ENCODE results near the gene UPF2.
"Not testable (repeated sequence)": the region's sequence is repeated elsewhere in the genome, so short reads cannot be mapped to it uniquely, and the experiment has no call there.

Gene UPF2, protein sequence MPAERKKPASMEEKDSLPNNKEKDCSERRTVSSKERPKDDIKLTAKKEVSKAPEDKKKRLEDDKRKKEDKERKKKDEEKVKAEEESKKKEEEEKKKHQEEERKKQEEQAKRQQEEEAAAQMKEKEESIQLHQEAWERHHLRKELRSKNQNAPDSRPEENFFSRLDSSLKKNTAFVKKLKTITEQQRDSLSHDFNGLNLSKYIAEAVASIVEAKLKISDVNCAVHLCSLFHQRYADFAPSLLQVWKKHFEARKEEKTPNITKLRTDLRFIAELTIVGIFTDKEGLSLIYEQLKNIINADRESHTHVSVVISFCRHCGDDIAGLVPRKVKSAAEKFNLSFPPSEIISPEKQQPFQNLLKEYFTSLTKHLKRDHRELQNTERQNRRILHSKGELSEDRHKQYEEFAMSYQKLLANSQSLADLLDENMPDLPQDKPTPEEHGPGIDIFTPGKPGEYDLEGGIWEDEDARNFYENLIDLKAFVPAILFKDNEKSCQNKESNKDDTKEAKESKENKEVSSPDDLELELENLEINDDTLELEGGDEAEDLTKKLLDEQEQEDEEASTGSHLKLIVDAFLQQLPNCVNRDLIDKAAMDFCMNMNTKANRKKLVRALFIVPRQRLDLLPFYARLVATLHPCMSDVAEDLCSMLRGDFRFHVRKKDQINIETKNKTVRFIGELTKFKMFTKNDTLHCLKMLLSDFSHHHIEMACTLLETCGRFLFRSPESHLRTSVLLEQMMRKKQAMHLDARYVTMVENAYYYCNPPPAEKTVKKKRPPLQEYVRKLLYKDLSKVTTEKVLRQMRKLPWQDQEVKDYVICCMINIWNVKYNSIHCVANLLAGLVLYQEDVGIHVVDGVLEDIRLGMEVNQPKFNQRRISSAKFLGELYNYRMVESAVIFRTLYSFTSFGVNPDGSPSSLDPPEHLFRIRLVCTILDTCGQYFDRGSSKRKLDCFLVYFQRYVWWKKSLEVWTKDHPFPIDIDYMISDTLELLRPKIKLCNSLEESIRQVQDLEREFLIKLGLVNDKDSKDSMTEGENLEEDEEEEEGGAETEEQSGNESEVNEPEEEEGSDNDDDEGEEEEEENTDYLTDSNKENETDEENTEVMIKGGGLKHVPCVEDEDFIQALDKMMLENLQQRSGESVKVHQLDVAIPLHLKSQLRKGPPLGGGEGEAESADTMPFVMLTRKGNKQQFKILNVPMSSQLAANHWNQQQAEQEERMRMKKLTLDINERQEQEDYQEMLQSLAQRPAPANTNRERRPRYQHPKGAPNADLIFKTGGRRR

DNA sequence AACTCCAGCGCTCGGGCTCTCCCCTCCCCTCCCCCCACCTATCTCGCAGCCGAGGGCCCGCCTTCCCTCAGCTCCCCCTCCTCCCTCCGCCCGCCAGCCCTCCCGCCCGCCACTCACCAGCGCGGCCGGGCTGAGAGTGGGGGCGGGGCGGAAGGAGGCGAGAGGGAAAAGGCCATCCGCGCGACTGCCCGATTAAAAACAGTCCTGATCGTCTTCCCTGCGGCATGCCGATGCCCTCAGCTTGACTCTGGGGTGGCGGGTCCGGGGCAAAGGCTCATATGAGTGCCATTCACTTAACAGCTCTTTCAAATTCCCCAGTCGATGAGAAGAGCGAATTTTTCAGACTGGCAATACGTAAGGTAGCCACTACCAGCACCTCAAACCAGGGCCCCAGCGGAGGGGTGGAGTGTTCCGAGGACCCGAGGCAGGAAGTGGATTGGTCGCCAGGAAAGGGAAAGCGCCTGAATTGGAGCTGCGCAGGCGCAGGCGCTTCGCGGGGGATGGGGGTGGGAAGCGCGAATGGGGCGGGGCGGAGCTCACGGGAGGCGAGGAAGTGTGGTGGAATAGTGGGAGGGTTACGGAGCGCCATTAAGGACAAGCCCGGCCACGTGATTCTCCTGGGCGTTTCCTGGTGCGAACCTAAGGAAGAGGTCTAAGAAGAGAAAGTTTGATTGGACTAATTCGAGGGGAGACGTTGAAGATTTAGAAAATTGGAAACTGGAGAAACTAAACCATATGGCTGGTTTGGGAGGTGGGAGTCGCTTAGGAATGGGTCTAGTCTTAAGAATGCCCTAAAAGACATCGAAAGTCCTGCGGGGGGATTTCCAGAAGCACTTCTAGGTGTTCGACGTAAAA is at the start of gene UPF2:
TSS of gene UPF2 (minus strand) at position 13 of the 855 bp plus-strand sequence. CDS start 7,386 bp downstream, outside the sequence.
- peak; percentile 98 to 99 for DNase-seq

DNA sequence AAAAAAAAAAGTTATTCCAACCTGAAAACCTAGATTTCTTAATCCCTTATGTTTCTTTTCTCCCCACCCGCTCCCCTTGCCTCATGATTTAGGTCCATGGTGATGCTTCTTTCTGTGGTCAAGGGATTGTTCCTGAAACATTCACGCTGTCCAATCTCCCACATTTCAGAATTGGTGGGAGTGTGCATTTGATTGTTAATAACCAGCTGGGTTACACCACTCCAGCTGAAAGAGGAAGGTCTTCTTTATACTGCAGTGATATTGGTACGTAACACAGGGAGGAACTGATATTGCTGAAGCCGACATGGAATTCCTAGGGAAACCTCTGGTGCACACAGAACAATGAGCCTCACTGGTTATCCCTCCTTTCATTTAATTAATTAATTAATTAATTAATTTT is 48.8 kb upstream of the UPF2 start:
- peak; percentile 41 to 55 for DNase-seq

DNA sequence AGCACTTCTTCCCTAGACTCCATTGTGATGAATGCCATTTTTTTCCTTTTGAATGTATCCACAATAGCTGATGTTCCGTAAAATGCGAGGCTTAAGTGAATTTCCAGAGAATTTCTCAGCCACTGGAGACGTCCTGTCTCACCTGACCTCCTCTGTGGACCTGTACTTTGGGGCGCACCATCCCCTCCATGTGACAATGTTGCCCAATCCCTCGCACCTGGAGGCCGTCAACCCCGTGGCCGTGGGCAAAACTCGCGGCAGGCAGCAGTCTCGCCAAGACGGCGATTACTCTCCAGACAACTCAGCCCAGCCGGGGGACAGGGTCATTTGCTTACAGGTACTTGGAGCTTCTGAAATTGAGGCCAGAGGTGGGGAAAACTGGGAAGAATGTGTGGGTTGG is 46.3 kb upstream of the UPF2 start:
- DNase-seq, result no peak

DNA sequence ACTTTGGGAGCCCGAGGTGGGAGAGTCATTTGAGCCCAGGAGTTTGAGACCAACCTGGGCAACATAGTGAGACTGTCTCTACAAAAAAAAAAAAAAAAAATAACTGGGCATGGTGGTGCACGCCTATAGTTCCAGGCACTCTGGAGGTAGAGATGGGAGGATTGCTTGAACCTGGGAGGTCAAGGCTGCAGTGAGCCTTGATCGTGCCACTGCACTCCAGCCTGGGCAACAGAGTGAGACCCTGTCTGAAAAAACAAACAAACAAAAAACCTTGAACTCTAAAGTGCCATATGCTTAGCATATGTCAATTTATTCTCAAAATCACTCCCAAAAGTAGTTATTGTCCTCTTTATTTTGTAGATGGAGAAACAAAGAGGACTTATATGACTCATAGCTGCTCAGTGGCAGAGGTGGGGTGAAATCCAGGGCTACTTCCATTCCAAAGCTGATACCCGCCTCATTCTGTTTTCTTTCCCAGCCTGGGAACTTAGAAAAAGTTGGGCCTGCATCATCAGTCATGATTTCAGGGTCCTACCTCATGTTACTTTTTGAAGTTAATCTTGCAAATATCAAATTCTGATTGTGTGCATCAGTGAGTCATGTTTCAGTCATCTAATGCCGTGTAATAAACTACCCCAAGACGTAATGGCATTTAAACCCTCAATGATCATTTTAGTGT is 39.4 kb upstream of the UPF2 start:
- DNase-seq, result no peak

DNA sequence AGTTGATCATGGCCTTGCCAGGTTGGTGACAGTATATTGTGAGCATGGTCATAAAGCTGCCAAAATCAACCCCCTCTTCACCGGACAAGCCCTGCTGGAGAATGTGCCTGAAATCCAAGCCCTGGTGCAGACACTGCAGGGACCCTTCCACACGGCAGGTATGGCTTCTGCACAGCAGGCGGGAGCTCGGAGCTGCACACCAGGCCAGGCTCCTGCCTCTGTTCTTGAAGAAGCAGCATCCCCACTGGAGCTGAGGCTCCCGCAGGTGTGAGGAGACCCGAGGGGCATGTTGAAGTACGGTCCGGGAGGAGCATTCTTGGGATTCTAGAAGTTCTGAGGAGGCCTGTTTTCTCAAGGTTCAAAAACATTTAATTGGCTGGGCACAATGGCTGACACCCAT is 38.9 kb upstream of the UPF2 start:
- no peak for DNase-seq

DNA sequence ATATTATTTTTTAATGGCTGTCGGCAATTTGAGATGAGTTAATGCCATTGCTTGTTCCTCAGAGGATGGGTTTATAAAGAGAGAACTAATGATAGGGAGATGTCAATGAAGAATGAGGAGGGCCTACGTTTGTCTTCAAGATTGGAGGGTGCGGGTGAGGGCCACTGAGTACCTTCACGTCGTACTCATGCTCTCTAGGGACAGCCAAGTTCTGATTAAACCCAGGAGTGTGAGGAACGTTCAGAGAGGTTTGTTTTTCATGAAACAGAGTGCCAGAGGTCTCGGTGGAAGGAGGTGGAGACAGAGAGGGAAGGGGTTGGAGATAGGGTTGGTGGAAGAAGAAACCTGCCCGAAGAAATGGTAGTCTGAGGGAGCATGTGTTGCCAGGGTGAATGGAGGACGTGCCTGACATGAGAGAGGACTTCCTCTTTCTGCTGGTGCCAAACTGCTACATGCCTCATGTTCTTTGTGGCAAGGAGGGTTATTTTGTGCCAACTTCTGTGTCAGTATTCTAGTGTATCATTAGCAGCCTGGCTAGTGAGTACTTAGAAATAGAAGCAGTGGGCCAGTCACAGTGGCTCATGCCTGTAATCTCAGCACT is 35.1 kb upstream of the UPF2 start:
- no peak for DNase-seq

DNA sequence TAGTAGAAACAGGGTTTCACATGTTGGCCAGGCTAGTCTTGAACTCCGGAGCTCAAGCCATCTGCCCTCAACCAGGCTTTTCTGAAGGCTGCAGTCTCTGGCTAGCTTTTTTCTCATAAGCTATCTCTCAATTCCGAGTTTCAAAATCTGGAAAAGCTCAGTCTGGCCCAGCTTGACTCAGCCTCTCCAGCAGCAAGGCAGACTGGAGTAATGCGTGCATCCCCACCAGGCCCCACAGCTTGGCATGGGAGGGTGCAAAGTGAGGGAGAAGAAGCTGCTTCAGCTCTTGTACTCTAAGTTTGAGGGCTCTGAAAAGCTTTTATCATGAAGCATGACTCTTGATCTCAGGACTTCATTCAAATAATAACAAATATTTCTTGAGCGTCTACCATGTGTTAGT is 30.9 kb upstream of the UPF2 start:
- no peak for DNase-seq

DNA sequence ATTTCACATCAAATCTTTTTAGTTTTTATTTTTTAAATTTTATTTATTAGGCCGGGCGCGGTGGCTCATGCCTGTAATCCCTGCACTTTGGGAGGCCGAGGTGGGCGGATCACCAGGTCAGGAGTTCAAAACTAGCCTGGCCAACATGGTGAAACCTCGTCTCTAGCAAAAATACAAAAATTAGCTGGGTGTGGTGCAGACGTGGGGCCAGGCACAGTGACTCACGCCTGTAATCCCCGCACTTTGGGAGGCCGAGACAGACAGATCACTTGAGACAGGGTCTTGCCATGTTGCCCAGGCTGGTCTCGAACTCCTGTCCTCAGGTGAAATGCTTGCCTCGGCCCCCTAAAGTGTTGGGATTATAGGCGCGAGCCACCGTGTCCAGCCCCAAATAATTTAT is 28.8 kb upstream of the UPF2 start:
- not testable (repeated sequence) for DNase-seq

DNA sequence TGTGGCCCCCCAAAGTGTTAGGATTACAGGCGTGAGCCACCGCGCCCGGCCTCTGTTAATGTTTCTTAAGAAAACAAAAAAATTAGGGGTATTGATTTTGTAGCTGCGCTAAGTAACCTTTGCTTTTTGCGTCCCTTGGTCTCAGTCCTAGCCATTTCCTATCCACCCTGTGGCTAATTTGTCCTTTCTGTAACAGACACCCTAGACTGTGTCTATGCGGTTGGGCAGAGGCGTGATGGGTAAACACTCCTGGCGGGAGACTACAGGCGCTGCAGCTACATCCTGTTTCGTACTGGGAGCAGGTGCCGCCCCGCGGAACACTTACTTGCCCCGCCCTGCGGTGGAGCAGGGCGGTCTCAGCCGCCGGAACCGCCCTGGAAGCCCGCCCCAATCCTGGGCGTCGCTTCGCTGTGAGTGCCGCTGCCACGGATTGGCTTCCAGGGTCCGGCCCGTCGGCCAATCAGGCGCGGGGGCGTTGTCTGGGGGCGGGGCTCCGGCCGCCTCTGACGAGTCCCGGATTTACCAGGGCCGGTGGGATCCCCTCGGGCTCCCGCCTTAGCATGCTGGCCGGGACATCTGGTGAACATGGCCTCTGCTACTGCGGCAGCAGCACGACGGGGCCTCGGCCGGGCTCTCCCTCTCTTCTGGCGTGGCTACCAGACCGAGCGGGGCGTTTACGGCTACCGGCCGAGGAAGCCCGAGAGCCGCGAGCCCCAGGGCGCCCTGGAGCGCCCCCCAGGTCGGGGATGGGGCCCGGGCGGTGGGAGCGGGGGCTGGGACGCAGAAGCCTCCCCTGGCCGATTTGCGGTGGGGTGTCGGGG is 26.1 kb upstream of the UPF2 start, which contains the start of gene DHTKD1:
TSS of gene DHTKD1 (plus strand) at position 506 of the 821 bp plus-strand sequence. CDS start at position 586, 80 bp downstream.
- DNase-seq, result peak; percentile 98 to 99

DNA sequence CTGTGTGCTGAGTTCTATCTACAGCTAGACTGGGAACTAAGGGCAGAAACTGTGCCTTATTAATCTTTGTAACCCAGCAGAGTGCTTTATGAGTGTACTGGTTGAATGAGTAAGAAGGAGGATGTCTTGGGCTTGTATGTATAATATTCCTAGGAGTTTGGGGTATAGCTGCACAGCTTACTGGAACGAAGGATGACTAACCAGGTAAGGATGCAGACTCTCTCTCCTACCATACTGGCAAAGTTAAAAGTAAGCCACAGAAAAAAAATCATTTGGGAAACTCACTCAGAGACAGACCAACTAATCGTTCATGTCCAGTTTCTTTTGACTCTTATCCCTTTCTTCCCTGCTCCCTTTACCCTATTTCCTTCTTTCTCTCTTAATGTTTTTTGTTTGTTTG is 24.7 kb upstream of the UPF2 start:
- DNase-seq, result no peak

DNA sequence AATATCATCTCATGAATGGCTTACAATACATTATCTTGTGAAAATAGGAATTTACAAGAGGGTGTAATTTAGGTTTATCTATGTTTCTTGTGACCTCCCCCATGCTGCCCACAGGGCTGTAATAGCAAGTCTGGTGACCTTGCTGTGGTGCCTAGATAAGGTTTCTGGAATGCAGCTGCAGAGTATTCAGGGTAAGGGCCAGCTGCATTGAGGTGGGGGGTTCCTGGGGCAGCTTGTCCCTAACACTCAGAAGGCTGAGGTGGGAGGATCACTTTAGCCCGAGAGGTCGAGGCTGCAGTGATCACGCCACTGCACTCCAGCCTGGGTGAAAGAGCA is 20.8 kb upstream of the UPF2 start:
- no peak for DNase-seq

DNA sequence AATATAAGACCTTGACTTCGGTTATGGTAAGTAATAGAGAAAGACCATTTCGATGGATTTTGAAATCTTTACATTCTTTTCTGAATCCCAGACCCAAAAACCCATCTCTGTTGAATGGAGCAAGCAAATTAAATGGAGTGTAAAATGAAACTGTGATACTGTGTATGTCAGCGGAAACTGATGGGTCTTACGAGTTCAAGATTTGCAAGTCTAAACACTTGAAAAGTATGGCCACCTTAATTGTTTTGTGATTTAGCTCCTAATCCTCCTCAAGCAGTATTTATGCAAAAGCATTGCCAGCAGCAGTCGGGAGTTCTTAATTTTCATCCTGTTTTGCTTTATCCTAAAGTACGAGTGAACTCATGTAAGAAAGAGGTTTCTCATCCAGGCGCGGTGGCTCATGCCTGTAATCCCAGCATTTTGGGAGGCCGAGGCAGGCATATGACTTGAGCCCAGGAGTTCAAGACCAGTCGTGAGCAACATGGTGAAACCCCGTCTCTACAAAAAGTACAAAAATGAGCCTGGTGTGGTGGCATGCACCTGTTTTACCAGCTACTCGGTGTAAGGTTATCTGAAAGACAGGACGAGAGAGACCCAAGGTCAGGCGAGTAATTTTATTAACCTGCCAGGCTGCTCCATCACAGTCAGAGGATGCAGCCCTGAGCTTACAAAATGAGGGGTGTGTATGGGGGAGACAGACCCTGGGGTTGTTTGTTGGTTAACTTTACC is 20.3 kb upstream of the UPF2 start:
- DNase-seq, result no peak

DNA sequence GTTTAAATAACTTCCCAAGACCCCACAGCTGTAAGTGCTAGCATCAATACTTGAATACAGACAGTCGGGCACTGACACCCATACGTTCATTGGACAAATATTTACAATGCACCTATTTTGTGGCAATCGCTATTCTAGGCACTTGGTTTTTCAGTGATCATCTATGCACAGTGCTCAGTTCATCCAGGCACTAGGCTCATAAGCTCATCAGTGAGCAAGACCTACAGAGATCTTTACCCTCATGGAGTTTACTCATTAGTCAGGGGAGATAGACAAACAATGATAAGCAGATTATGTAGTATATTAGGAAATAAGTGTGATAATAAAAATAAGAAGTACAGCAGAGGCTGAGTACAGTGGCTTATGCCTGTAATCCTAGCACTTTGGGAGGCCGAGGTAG is 18.5 kb upstream of the UPF2 start:
- no peak for DNase-seq

DNA sequence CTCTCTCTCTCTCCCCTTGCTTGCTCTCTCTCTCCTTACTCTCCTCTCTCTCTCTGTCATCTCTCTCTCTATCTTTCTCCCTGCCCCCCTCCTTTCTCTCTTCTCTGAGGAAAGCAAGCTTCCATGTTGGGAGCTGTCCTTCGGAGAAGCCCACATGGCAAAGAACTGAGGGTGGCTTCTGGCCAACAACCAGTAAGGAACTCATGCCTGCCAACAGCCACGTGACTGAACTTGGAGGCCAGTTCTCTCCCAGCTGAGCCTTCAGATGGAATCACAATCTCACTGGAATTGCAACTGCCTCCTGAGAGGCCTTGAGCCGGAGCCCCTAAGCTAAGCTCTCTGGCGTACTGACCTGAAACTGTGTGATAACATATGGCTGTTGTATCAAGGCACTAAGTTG is 14.1 kb upstream of the UPF2 start:
- no peak for DNase-seq

DNA sequence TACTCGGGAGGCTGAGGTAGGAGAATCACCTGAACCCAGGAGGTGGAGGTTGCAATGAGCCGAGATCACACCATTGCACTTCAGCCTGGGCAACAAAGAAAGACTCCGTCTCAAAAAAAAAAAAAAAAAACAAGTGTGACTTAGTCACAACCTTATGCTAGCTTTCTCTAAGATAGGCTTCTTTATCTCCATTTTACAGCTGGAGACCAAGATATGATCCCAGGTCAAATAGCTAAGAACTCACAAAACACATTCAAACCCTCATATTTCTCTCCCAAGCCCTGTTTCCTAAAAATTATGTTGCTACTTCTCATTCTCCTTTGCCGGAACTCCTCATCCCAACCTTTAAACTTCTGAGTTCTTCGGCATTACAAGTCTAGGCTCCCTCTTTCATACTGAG is 13.1 kb upstream of the UPF2 start:
- DNase-seq, result no peak

DNA sequence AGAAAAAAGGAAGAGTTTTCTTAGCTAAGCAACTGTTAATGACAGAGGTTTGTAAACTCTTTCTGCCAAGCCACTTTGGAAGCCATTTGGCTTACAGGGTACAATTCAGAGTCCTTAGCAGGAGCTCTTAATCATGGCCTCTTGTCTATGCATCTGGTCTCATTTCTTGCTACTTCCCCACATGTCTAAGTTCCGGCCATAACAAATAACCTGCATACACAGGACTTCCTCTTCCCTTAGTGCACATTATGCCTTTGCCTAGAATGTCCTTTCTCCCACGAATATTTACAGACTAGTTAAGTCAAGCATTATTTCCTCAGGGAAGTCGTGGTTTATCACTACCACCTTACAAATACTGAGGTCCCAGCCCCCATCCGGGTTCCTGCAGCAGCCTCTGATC is 8.6 kb upstream of the UPF2 start:
- peak; percentile 32 to 40 for DNase-seq

DNA sequence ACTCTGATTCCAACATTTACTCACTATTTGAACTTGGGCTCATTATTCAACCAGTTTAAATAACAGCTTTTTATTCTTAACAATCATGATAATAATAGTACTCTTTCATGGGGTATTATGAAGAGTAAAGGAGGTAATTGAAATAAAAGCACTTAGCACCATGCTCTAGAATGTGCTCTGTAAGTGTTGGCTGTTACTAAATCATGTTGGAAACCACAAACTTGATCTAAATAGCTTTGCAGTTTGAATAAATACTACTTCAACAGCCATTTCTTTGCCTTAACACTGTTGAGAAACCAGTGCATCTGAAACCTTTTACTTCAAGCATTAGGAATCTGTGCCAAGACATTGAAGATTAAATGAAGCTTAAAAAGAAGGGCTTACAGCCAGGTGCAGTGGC is 7.9 kb upstream of the UPF2 start:
- DNase-seq, result no peak

DNA sequence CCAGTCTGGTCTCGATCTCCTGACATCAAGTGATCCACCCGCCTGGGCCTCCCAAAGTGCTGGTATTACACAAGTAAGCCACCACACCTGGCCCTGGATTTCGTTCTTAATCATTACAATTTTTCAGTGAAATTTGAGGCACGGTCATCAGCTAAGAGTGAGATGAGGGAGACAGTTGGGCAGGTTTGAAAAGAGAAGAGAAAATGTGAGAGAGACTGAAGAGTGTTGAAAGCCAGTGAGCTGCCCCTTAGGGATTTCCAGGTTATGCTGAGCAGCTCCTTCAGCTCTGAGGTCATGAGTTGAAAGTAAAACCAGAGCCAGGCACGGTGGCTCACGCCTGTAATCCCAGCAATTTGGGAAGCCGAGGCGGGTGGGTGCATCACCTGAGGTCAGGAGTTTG is 5.9 kb upstream of the UPF2 start:
- no peak for DNase-seq

DNA sequence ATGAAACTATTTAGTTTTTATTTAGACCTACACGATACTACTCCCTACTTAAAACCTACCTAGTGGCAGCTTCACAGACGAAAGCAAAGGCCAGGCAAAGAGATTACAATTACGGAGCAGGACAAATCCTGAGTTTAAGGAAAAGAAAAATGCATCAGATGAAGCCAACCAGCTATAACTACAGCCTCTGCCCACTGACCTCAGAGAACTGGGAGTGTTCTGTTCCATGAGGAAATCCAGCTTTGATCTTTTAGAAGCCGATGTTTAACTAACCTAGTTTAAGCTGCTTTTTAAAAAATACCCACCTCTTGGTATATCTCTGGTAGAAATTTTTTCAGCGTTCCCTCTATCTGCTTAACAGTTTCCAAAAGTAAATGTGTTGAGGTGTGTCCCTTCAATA is 3.0 kb upstream of the UPF2 start:
- DNase-seq, result no peak

DNA sequence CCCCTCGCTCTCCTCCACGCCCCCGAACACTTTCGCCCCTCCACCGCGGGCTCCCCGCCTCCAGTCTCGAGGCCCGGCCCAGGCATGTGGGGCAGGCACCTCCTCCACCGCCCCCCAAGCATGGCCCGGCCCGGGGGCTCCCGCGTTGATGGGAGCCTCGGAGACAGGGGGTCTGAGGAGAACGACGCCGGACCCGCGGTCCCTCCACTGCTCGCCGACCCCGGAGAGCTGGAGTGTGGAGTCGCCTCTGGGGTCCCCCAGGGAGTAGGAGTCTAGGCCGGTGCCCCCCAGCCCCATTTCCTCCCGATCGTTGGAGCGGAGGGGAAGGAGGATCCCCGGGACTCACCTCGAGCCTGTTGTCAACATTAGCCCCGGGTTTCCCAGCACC is 206 bp downstream of the UPF2 start:
- peak in 1 of 2 donors; percentile 24 for DNase-seq

All from inflammatory macrophage treated with lipopolysaccharide for 1 hour (primary cell).